Measurements from ENCODE around the gene GALNT2.

GRCh38 chr1:230144010-230144614 lies 77.1 kb downstream of the GALNT2 start:
- TF ChIP-seq, protein P1, sequence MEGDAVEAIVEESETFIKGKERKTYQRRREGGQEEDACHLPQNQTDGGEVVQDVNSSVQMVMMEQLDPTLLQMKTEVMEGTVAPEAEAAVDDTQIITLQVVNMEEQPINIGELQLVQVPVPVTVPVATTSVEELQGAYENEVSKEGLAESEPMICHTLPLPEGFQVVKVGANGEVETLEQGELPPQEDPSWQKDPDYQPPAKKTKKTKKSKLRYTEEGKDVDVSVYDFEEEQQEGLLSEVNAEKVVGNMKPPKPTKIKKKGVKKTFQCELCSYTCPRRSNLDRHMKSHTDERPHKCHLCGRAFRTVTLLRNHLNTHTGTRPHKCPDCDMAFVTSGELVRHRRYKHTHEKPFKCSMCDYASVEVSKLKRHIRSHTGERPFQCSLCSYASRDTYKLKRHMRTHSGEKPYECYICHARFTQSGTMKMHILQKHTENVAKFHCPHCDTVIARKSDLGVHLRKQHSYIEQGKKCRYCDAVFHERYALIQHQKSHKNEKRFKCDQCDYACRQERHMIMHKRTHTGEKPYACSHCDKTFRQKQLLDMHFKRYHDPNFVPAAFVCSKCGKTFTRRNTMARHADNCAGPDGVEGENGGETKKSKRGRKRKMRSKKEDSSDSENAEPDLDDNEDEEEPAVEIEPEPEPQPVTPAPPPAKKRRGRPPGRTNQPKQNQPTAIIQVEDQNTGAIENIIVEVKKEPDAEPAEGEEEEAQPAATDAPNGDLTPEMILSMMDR (IDR thresholded peaks at IDR 0.05; ENCODE audit: low read length) = no peak
- no peak for TF ChIP-seq EZH2 (optimal IDR thresholded peaks at IDR 0.05; ENCODE audit: low read depth, low read length)
- TF ChIP-seq EZH2phosphoT487 (IDR thresholded peaks at IDR 0.05; ENCODE audit: low read length) = no peak

All from MM.1S (cell line).